Measurements from ENCODE around the gene SVEP1.

Gene SVEP1

GRCh38 chr9:110520120-110520701 lies 59.3 kb downstream of the SVEP1 start:
- no peak for TF ChIP-seq CTCF (IDR thresholded peaks at IDR 0.05; ENCODE audit: borderline replicate concordance, control extremely low read depth, extremely low read depth, insufficient read depth, missing control alignments)
- DNase-seq (ENCODE audit: low spot score) = no peak
- in situ Hi-C loops (cut with MboI; ENCODE audit: low sequenced_read_pairs, unreplicated experiment) = no loop called here

GRCh38 chr9:110517483-110517882 lies 62.1 kb downstream of the SVEP1 start:
- DNase-seq (ENCODE audit: low spot score) = no peak
- TF ChIP-seq CTCF (IDR thresholded peaks at IDR 0.05; ENCODE audit: borderline replicate concordance, control extremely low read depth, extremely low read depth, insufficient read depth, missing control alignments) = no peak
- in situ Hi-C loops (cut with MboI; ENCODE audit: low sequenced_read_pairs, unreplicated experiment) = no loop called here

- TF ChIP-seq CTCF (IDR thresholded peaks at IDR 0.05; ENCODE audit: borderline replicate concordance, control extremely low read depth, extremely low read depth, insufficient read depth, missing control alignments) = no peak
- no peak for DNase-seq (ENCODE audit: low spot score)
- in situ Hi-C loops (cut with MboI; ENCODE audit: low sequenced_read_pairs, unreplicated experiment) = no loop called here
Observed at GRCh38 chr9:110514897-110515296, 64.6 kb downstream of the SVEP1 start.

GRCh38 chr9:110512817-110513216 lies 66.7 kb downstream of the SVEP1 start:
- DNase-seq (ENCODE audit: low spot score) = no peak
- TF ChIP-seq CTCF (IDR thresholded peaks at IDR 0.05; ENCODE audit: borderline replicate concordance, control extremely low read depth, extremely low read depth, insufficient read depth, missing control alignments) = no peak
- in situ Hi-C loops (cut with MboI; ENCODE audit: low sequenced_read_pairs, unreplicated experiment) = no loop called here

GRCh38 chr9:110509792-110510191 lies 69.7 kb downstream of the SVEP1 start:
- in situ Hi-C loops (cut with MboI; ENCODE audit: low sequenced_read_pairs, unreplicated experiment) = no loop called here
- DNase-seq (ENCODE audit: low spot score) = no peak
- no peak for TF ChIP-seq CTCF (IDR thresholded peaks at IDR 0.05; ENCODE audit: borderline replicate concordance, control extremely low read depth, extremely low read depth, insufficient read depth, missing control alignments)

GRCh38 chr9:110502842-110503241 lies 76.7 kb downstream of the SVEP1 start:
- in situ Hi-C loops (cut with MboI; ENCODE audit: low sequenced_read_pairs, unreplicated experiment) = no loop called here
- no peak for TF ChIP-seq CTCF (IDR thresholded peaks at IDR 0.05; ENCODE audit: borderline replicate concordance, control extremely low read depth, extremely low read depth, insufficient read depth, missing control alignments)
- DNase-seq (ENCODE audit: low spot score) = no peak

Data from GM13976 (cell line).